Astrocyte (in vitro differentiated cells and primary cell): ENCODE measurements around the gene HBB. TPM values are rescaled to one million over a fixed set of nuclear protein-coding genes. Genes with fewer than 3 reads are reported as not detected.

Experiments used
- DNase-seq: peaks from one replicate; pipeline ENCODE4 v3.0.0-alpha.2; 2010; ENCODE audit warnings: low read depth
- FAIRE-seq: peaks from 2 replicates; lab custom pipeline; 2011; peaks lifted over from hg19 to GRCh38; lab: Jason Lieb, UNC
- H2AFZ ChIP-seq: 2 replicates; pipeline ENCODE4 v1.6.0; 2012; ENCODE audit warnings: low read depth, low read length, inconsistent platforms
- H3K27ac ChIP-seq: 2 replicates; pipeline ENCODE4 v1.5.1; 2011; ENCODE audit warnings: low read depth, low read length, inconsistent platforms
- H3K27me3 ChIP-seq: 2 replicates; pipeline ENCODE4 v1.6.0; 2011; ENCODE audit warnings: low read length, inconsistent platforms; ENCODE audit not compliant: insufficient read depth
- H3K36me3 ChIP-seq: 2 replicates; pipeline ENCODE4 v1.5.1; 2011; ENCODE audit warnings: low read length, inconsistent platforms; ENCODE audit not compliant: insufficient read depth
- H3K4me1 ChIP-seq: 2 replicates; pipeline ENCODE4 v1.5.1; 2011; ENCODE audit warnings: low read length, inconsistent platforms; ENCODE audit not compliant: insufficient read depth
- H3K4me2 ChIP-seq: 2 replicates; pipeline ENCODE4 v1.6.0; 2012; ENCODE audit warnings: low read length, inconsistent platforms
- H3K4me3 ChIP-seq: 2 replicates; pipeline ENCODE4 v1.5.1; 2011; ENCODE audit warnings: low read depth, mild to moderate bottlenecking, low read length, inconsistent platforms; ENCODE audit not compliant: insufficient read depth
- H3K79me2 ChIP-seq: 2 replicates; pipeline ENCODE4 v1.6.0; 2012; ENCODE audit warnings: mild to moderate bottlenecking, low read length, inconsistent platforms; ENCODE audit not compliant: insufficient read depth
- H3K9ac ChIP-seq: 2 replicates; pipeline ENCODE4 v1.6.0; 2012; ENCODE audit warnings: mild to moderate bottlenecking, low read length, inconsistent platforms
- H3K9me3 ChIP-seq: 2 replicates; pipeline ENCODE4 v1.5.1; 2012; ENCODE audit warnings: low read depth, mild to moderate bottlenecking, low read length, inconsistent platforms; ENCODE audit not compliant: insufficient read depth
- H4K20me1 ChIP-seq: 2 replicates; pipeline ENCODE4 v1.6.0; 2012; ENCODE audit warnings: low read length, inconsistent platforms; ENCODE audit not compliant: insufficient read depth
- H3K27ac Mint-ChIP-seq: one replicate; pipeline ENCODE4 v1.8.0; 2021; ENCODE audit warnings: mild to moderate bottlenecking, mixed read lengths; ENCODE audit not compliant: unreplicated experiment
- H3K27me3 Mint-ChIP-seq: one replicate; pipeline ENCODE4 v1.8.0; 2021; ENCODE audit warnings: low read depth, mixed read lengths; ENCODE audit not compliant: unreplicated experiment
- H3K36me3 Mint-ChIP-seq: one replicate; pipeline ENCODE4 v1.8.0; 2021; ENCODE audit warnings: low read depth, mixed read lengths; ENCODE audit not compliant: unreplicated experiment
- H3K4me1 Mint-ChIP-seq: one replicate; pipeline ENCODE4 v1.8.0; 2021; ENCODE audit warnings: low read depth, mixed read lengths; ENCODE audit not compliant: unreplicated experiment
- H3K4me3 Mint-ChIP-seq: one replicate; pipeline ENCODE4 v1.8.0; 2021; ENCODE audit warnings: mild to moderate bottlenecking, moderate library complexity, mixed read lengths; ENCODE audit not compliant: unreplicated experiment
- H3K9me3 Mint-ChIP-seq: one replicate; pipeline ENCODE4 v1.8.0; 2021; ENCODE audit warnings: mild to moderate bottlenecking, mixed read lengths; ENCODE audit not compliant: unreplicated experiment
- EZH2 ChIP-seq: IDR thresholded peaks from 2 replicates; pipeline ENCODE4 v1.6.1; 2012; ENCODE audit warnings: mild to moderate bottlenecking, low read length, inconsistent platforms; ENCODE audit not compliant: insufficient read depth
- total RNA-seq: library from RNA; stranded (reverse); gene quantifications from 2 replicates; pipeline ENCODE4 v1.2.1, GENCODE V29; 2021
- TF ChIP-seq, protein P1 (sequence below): IDR thresholded peaks from 2 replicates; pipeline ENCODE4 v1.5.1; 2011; ENCODE audit warnings: low read depth, mild to moderate bottlenecking, inconsistent platforms, low read length, moderate library complexity; ENCODE audit not compliant: insufficient read depth

Gene HBB
- total RNA-seq, 1 donor from 2014 or later = not detected

- no peak overlapping the region for H3K27ac Mint-ChIP-seq
- H3K27me3 ChIP-seq = no peaks in the 10 kb centered on the region
- no peaks in the 10 kb centered on the region for H3K9me3 ChIP-seq
- H3K27me3 Mint-ChIP-seq = no peaks in the 10 kb centered on the region
- no peaks in the 10 kb centered on the region for H3K79me2 ChIP-seq
- H3K36me3 ChIP-seq = no peaks in the 10 kb centered on the region
- DNase-seq = no peak
- H4K20me1 ChIP-seq = no peaks in the 10 kb centered on the region
- no peaks in the 10 kb centered on the region for H3K4me1 ChIP-seq
- H3K27ac ChIP-seq = no peak overlapping the region
- H3K4me2 ChIP-seq = no peak overlapping the region
- no peak overlapping the region for H3K4me3 Mint-ChIP-seq
- TF ChIP-seq, protein P1, sequence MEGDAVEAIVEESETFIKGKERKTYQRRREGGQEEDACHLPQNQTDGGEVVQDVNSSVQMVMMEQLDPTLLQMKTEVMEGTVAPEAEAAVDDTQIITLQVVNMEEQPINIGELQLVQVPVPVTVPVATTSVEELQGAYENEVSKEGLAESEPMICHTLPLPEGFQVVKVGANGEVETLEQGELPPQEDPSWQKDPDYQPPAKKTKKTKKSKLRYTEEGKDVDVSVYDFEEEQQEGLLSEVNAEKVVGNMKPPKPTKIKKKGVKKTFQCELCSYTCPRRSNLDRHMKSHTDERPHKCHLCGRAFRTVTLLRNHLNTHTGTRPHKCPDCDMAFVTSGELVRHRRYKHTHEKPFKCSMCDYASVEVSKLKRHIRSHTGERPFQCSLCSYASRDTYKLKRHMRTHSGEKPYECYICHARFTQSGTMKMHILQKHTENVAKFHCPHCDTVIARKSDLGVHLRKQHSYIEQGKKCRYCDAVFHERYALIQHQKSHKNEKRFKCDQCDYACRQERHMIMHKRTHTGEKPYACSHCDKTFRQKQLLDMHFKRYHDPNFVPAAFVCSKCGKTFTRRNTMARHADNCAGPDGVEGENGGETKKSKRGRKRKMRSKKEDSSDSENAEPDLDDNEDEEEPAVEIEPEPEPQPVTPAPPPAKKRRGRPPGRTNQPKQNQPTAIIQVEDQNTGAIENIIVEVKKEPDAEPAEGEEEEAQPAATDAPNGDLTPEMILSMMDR = no peak
- no peak overlapping the region for H3K4me3 ChIP-seq
- no peaks in the 10 kb centered on the region for H3K4me1 Mint-ChIP-seq
- H3K9ac ChIP-seq = no peak overlapping the region
- H3K9me3 Mint-ChIP-seq = peaks cover 2% of the 10 kb centered on the region
- no peaks in the 10 kb centered on the region for H3K36me3 Mint-ChIP-seq
- H2AFZ ChIP-seq = no peak overlapping the region
- no peak for FAIRE-seq
Observed at GRCh38 chr11:5224538-5225479, 2.1 kb downstream of the HBB start.

DNA sequence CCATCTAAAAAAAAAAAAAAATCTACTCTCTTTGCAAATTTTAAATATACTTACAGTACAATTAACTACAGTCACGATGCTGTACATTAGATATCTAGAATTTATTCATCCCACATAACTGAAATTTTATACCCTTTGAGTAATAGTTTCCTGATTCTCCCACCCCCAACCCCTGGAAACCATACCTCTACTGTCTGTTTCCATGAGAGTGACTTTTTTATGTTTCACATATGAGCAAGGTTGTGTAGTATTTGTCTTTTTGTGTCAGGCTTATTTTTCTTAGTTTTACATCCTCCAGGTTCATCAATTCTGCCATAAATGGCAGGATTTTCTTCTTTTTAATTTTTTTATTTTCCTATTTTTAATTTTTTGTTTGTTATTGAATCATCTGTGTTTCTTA is 3.2 kb downstream of the HBB start:
- Histone ChIP-seq H3K36me3 (no peaks in the 10 kb centered on the region), H3K4me2 (no peak overlapping the region), H2AFZ (no peak overlapping the region), H3K4me1 (no peaks in the 10 kb centered on the region), H3K79me2 (no peaks in the 10 kb centered on the region), H3K4me3 (no peak overlapping the region), H4K20me1 (no peaks in the 10 kb centered on the region), H3K9me3 (no peaks in the 10 kb centered on the region), H3K27me3 (no peaks in the 10 kb centered on the region), H3K9ac (no peak overlapping the region), H3K27ac (no peak overlapping the region)
- H3K4me3 Mint-ChIP-seq = no peak overlapping the region
- no peaks in the 10 kb centered on the region for H3K27me3 Mint-ChIP-seq
- H3K36me3 Mint-ChIP-seq = no peaks in the 10 kb centered on the region
- FAIRE-seq (no peak), DNase-seq (no peak)
- H3K4me1 Mint-ChIP-seq = no peaks in the 10 kb centered on the region
- peaks cover 3% of the 10 kb centered on the region for H3K9me3 Mint-ChIP-seq
- H3K27ac Mint-ChIP-seq = no peak overlapping the region
- TF ChIP-seq, protein P1 = no peak
- TF ChIP-seq EZH2 = no peak

DNA sequence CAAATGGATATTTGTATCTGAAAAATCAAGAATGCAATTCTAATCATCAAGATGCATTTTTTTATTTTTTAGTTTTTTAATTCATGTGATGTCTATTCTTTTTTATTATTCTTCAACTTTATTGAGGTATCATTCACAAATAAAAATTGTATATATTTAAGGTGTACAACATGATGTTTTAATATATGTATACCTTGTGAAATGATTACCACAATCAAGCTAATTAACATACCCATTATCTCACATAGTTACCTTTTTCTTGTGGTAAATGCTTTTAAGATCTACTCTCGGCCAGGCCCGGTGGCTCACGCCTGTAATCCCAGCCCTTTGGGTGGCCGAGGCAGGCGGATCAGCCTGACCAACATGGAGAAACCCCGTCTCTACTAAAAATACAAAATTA is 3.7 kb downstream of the HBB start:
- Mint-ChIP-seq H3K36me3 (no peaks in the 10 kb centered on the region), H3K4me3 (no peak overlapping the region), H3K27ac (no peak overlapping the region), H3K27me3 (no peaks in the 10 kb centered on the region), H3K4me1 (no peaks in the 10 kb centered on the region), H3K9me3 (peaks cover 5% of the 10 kb centered on the region)
- no peak for DNase-seq
- Histone ChIP-seq H3K4me3 (no peak overlapping the region), H2AFZ (no peak overlapping the region), H3K27me3 (no peaks in the 10 kb centered on the region), H3K36me3 (no peaks in the 10 kb centered on the region), H3K79me2 (no peaks in the 10 kb centered on the region), H4K20me1 (no peaks in the 10 kb centered on the region), H3K4me1 (no peaks in the 10 kb centered on the region), H3K27ac (no peak overlapping the region), H3K9ac (no peak overlapping the region), H3K4me2 (no peak overlapping the region), H3K9me3 (no peaks in the 10 kb centered on the region)
- FAIRE-seq = no peak
- no peak for TF ChIP-seq EZH2
- TF ChIP-seq, protein P1 = no peak
